ENCODE data around the gene UBA5.

UBA5 gene

DNA sequence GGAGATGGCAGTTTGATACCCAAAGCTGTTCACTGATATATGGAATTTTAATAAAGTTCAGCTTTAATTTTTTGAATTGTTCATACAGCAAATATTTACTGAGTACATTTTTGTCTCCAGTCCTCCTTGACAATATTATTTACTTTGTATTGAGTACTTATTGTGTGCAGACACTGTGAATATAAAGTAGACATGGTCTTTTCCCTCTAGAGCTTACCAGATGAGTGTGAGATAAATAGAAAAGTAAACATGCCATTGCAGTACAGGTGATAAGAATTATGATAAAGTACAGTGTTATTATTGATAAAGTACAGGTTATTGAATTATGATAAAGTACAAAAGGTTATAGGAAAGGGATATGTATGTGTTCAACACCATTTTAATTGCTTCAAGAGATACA, 2.1 kb downstream of the UBA5 start:
- TF ChIP-seq MAX (IDR thresholded peaks at IDR 0.05) (no peak), EP300 (IDR thresholded peaks at IDR 0.05; ENCODE audit: borderline replicate concordance) (no peak), USF1 (IDR thresholded peaks at IDR 0.05) (no peak), FOXM1 (IDR thresholded peaks at IDR 0.05; ENCODE audit: borderline replicate concordance, low read depth) (no peak), NFIC (IDR thresholded peaks at IDR 0.05) (no peak), TEAD4 (IDR thresholded peaks at IDR 0.05) (no peak), CREB1 (IDR thresholded peaks at IDR 0.05; ENCODE audit: low read depth) (no peak), EGR1 (IDR thresholded peaks at IDR 0.05) (no peak), RAD21 (IDR thresholded peaks at IDR 0.05; ENCODE audit: low read depth) (no peak), CEBPB (IDR thresholded peaks at IDR 0.05) (no peak), ZBTB7A (IDR thresholded peaks at IDR 0.05; ENCODE audit: low read depth) (no peak), YY1 (IDR thresholded peaks at IDR 0.05; ENCODE audit: low read depth) (no peak), TCF12 (IDR thresholded peaks at IDR 0.05; ENCODE audit: low read depth) (no peak)

DNA sequence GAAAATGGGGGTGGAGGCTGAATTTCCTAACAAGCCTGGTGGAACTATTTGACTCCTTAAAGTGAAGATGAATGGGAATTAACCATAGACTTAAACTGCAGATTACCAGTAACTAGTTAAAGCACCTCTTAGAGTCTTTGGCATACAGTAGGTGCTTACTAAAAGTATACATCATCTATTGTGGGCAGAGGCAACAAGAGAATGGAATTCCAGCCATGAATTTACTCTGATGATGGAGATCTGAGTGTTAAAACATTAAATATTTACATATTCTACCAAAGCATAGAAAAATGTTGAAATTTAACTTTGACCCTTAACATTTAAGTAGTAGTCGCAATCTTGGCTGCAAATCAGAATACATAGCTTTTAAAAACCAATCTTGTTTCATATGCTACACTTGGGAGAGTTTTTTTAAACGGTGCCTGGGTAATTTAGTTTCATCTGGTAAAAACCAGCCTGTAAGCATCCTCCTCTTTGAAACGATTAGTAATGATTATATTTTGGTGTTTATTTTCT, 5.2 kb downstream of the UBA5 start:
- TF ChIP-seq ZBTB7A (IDR thresholded peaks at IDR 0.05; ENCODE audit: low read depth), result no peak
- TF ChIP-seq TAF1 (IDR thresholded peaks at IDR 0.05; ENCODE audit: low read depth), result no peak
- no peak for TF ChIP-seq CREB1 (IDR thresholded peaks at IDR 0.05; ENCODE audit: low read depth)
- no peak for TF ChIP-seq USF1 (IDR thresholded peaks at IDR 0.05)
- no peak for TF ChIP-seq CEBPB (IDR thresholded peaks at IDR 0.05)
- no peak for TF ChIP-seq EGR1 (IDR thresholded peaks at IDR 0.05)
- TF ChIP-seq FOXM1 (IDR thresholded peaks at IDR 0.05; ENCODE audit: borderline replicate concordance, low read depth), result no peak
- TF ChIP-seq YY1 (IDR thresholded peaks at IDR 0.05; ENCODE audit: low read depth), result no peak
- TF ChIP-seq, protein P1, sequence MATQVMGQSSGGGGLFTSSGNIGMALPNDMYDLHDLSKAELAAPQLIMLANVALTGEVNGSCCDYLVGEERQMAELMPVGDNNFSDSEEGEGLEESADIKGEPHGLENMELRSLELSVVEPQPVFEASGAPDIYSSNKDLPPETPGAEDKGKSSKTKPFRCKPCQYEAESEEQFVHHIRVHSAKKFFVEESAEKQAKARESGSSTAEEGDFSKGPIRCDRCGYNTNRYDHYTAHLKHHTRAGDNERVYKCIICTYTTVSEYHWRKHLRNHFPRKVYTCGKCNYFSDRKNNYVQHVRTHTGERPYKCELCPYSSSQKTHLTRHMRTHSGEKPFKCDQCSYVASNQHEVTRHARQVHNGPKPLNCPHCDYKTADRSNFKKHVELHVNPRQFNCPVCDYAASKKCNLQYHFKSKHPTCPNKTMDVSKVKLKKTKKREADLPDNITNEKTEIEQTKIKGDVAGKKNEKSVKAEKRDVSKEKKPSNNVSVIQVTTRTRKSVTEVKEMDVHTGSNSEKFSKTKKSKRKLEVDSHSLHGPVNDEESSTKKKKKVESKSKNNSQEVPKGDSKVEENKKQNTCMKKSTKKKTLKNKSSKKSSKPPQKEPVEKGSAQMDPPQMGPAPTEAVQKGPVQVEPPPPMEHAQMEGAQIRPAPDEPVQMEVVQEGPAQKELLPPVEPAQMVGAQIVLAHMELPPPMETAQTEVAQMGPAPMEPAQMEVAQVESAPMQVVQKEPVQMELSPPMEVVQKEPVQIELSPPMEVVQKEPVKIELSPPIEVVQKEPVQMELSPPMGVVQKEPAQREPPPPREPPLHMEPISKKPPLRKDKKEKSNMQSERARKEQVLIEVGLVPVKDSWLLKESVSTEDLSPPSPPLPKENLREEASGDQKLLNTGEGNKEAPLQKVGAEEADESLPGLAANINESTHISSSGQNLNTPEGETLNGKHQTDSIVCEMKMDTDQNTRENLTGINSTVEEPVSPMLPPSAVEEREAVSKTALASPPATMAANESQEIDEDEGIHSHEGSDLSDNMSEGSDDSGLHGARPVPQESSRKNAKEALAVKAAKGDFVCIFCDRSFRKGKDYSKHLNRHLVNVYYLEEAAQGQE (IDR thresholded peaks at IDR 0.05; ENCODE audit: low read depth), result no peak

DNA sequence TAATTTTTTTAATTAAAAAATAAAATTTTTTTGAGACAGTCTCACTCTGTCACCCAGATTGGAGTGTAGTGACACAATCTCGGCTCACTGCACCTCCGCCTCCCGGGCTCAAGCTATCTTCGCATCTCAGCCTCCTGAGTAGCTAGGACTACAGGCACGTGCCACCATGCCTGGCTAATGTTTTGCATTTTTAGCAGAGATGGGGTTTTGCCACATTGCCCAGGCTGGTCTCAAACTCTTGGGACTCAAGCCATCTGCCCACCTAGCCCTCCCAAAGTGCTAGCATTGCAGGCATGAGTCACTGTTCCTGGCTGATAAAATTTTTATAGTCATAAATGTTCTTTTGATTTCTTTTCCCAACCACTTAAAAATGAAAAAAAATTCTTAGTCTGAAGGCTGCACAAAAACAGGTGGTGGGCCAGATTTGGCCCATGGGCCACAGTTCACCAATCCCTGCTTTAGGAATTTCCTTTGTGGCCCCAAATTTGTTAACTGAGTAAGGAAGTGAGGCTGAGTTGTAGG, 9.2 kb downstream of the UBA5 start:
- TF ChIP-seq EP300 (IDR thresholded peaks at IDR 0.05; ENCODE audit: borderline replicate concordance) (no peak), TAF1 (IDR thresholded peaks at IDR 0.05; ENCODE audit: low read depth) (no peak), CEBPB (IDR thresholded peaks at IDR 0.05) (no peak), ZBTB7A (IDR thresholded peaks at IDR 0.05; ENCODE audit: low read depth) (no peak), RAD21 (IDR thresholded peaks at IDR 0.05; ENCODE audit: low read depth) (no peak), EGR1 (IDR thresholded peaks at IDR 0.05) (no peak), YY1 (IDR thresholded peaks at IDR 0.05; ENCODE audit: low read depth) (no peak)

DNA sequence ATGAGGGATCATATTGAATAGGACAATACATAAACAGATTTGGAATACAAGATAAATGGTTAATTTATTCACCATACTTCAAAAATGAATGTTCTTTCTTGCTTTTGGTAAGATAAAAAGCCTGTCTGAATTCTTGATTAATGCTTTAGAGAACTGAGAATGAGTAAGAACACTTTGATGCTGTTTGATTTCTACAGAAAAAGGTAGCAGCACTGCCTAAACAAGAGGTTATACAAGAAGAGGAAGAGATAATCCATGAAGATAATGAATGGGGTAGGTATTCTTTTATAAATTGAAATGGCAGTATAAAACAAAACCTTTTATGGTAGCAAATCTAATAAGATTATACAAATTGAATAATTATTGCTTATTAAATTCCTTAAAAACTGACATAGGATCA, 15.3 kb downstream of the UBA5 start:
- TF ChIP-seq EP300 (IDR thresholded peaks at IDR 0.05; ENCODE audit: borderline replicate concordance), result no peak
- no peak for TF ChIP-seq TEAD4 (IDR thresholded peaks at IDR 0.05)
- no peak for TF ChIP-seq RAD21 (IDR thresholded peaks at IDR 0.05; ENCODE audit: low read depth)

DNA sequence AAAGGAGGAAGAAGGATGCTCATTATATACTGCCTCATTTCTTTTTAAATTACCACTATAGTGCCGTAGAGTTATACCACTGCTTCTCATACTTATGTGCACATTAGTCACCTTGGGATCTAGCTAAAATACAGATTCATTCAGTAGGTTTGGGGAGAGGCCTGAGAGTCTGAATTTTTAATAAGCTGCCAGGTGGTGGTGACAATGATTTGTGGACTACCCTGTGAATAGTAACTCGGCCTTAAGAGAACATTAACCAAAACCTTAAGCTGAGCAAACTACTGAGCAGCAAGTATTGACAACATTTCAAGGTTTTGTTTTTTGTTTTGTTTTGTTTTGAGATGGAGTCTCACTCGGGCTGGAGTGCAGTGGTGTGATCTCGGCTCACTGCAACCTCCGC, 19.8 kb downstream of the UBA5 start:
- TF ChIP-seq NFIC (IDR thresholded peaks at IDR 0.05) (no peak), TEAD4 (IDR thresholded peaks at IDR 0.05) (no peak), USF1 (IDR thresholded peaks at IDR 0.05) (no peak), TCF12 (IDR thresholded peaks at IDR 0.05; ENCODE audit: low read depth) (no peak), ZBTB7A (IDR thresholded peaks at IDR 0.05; ENCODE audit: low read depth) (no peak), CEBPB (IDR thresholded peaks at IDR 0.05) (no peak), FOXM1 (IDR thresholded peaks at IDR 0.05; ENCODE audit: borderline replicate concordance, low read depth) (no peak)

GRCh38 chr3:132681421-132681820, 21.3 kb downstream of the UBA5 start:
- TF ChIP-seq TAF1 (IDR thresholded peaks at IDR 0.05; ENCODE audit: low read depth) (no peak), EP300 (IDR thresholded peaks at IDR 0.05; ENCODE audit: borderline replicate concordance) (no peak), TCF12 (IDR thresholded peaks at IDR 0.05; ENCODE audit: low read depth) (no peak), EGR1 (IDR thresholded peaks at IDR 0.05) (no peak), CEBPB (IDR thresholded peaks at IDR 0.05) (no peak), RAD21 (IDR thresholded peaks at IDR 0.05; ENCODE audit: low read depth) (no peak), FOXM1 (IDR thresholded peaks at IDR 0.05; ENCODE audit: borderline replicate concordance, low read depth) (no peak), USF1 (IDR thresholded peaks at IDR 0.05) (no peak), MAX (IDR thresholded peaks at IDR 0.05) (no peak), CREB1 (IDR thresholded peaks at IDR 0.05; ENCODE audit: low read depth) (no peak), TEAD4 (IDR thresholded peaks at IDR 0.05) (no peak), NFIC (IDR thresholded peaks at IDR 0.05) (no peak), YY1 (IDR thresholded peaks at IDR 0.05; ENCODE audit: low read depth) (no peak), ZBTB7A (IDR thresholded peaks at IDR 0.05; ENCODE audit: low read depth) (no peak)
- TF ChIP-seq, protein P1 (IDR thresholded peaks at IDR 0.05; ENCODE audit: low read depth), result no peak
